Right lobe of liver (tissue), 4 donors: ENCODE data around the gene PLK5.

Experiments
- CTCF ChIP-seq, 4 donors: fragments of 200-600 bp in 3 of 4; fragments of 450-650 bp in 1 of 4; IDR thresholded peaks; one replicate each; pipeline versions ENCODE4 v1.5.1 to v1.8.0; 2016 to 2022; ENCODE audit warnings: antibody characterized with exemption in 4 of 4, mild to moderate bottlenecking in 2 of 4
- POLR2A ChIP-seq: fragments of 450-650 bp; IDR thresholded peaks from one replicate; pipeline ENCODE4 v1.6.1; 2017; ENCODE audit warnings: antibody characterized with exemption, mild to moderate bottlenecking
- donor health status: DM: no; HTN: no; CAD: no.
- donor health status: DM: no; HTN: no; CAD: no.
- donor health status: DM: no; HTN: yes; CAD: no.

DNA sequence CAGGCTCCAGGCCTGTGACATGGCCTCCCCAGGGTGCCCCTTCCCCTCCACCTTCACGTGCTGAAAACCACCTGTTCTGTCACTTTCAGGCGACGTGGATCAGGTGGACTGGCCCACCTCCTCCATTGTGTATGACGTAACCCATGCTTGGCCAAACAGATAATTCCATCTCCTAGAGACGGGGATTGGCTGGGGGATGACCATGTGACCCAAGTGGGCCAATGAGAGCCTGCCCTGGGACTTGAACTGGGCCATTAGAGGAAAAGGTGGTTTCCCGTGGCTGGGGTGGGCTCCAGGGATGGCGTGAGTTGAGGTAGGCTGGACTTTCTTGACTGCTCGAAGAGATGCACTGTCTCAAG is 7.5 kb upstream of the PLK5 start:
- TF ChIP-seq CTCF (IDR thresholded peaks at IDR 0.05), result no peak
- TF ChIP-seq POLR2A, result no peak
